Rectal smooth muscle tissue (tissue), 1 donor: ENCODE results near the gene ANXA4.
"Not testable (repeated sequence)": the region's sequence is repeated elsewhere in the genome, so short reads cannot be mapped to it uniquely, and the experiment has no call there.

Experiments used
- H3K27ac ChIP-seq: one replicate; pipeline ENCODE4 v1.7.0; 2013; ENCODE audit warnings: low read depth, low read length, inconsistent platforms
- H3K27me3 ChIP-seq: one replicate; pipeline ENCODE4 v1.7.0; 2013; ENCODE audit warnings: low read length; ENCODE audit not compliant: control insufficient read depth, insufficient read depth
- H3K36me3 ChIP-seq: one replicate; pipeline ENCODE4 v1.7.0; 2013; ENCODE audit warnings: low read length; ENCODE audit not compliant: control insufficient read depth, insufficient read depth
- H3K4me1 ChIP-seq: one replicate; pipeline ENCODE4 v1.7.0; 2013; ENCODE audit warnings: low read length; ENCODE audit not compliant: control insufficient read depth, insufficient read depth
- H3K4me3 ChIP-seq: one replicate; pipeline ENCODE4 v1.7.0; 2013; ENCODE audit warnings: low read length
- H3K9ac ChIP-seq: one replicate; pipeline ENCODE4 v1.7.0; 2013; ENCODE audit warnings: low read length

ANXA4 gene

GRCh38 chr2:69789772-69790600 is 48.1 kb downstream of the ANXA4 start:
- H3K27me3 ChIP-seq = no peaks in the 10 kb centered on the region
- H3K36me3 ChIP-seq = peaks cover 10% of the 10 kb centered on the region
- no peak overlapping the region for H3K9ac ChIP-seq
- H3K4me3 ChIP-seq = peak overlapping the region; percentile 30
- H3K4me1 ChIP-seq = peaks cover 18% of the 10 kb centered on the region
- H3K27ac ChIP-seq = peak overlapping the region; percentile 68

DNA sequence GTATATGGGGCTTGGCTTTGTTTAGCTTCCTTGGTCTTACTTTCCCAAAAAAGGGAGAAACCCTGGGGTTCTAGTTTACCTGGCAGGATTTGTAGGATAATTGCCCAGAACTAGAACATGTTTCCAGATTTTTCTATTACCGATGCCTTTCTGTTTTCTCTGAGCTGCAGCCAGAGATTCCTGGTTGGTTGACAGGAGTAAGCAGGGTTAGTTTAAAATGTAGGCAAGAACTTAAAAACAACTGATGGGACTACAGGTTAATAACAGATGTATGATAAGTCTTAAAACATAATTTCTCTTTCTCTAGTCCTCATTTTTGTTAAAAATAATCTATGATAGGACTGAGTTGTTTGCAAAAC is 48.6 kb downstream of the ANXA4 start:
- H3K27ac ChIP-seq = peak overlapping the region; percentile 68
- H3K36me3 ChIP-seq = peaks cover 10% of the 10 kb centered on the region
- peaks cover 18% of the 10 kb centered on the region for H3K4me1 ChIP-seq
- no peak overlapping the region for H3K4me3 ChIP-seq
- H3K27me3 ChIP-seq = no peaks in the 10 kb centered on the region
- H3K9ac ChIP-seq = no peak overlapping the region

GRCh38 chr2:69791045-69791444 is 49.1 kb downstream of the ANXA4 start:
- H3K4me1 ChIP-seq = peaks cover 18% of the 10 kb centered on the region
- peak overlapping the region; percentile 68 for H3K27ac ChIP-seq
- H3K27me3 ChIP-seq = no peaks in the 10 kb centered on the region
- no peak overlapping the region for H3K9ac ChIP-seq
- peaks cover 10% of the 10 kb centered on the region for H3K36me3 ChIP-seq
- H3K4me3 ChIP-seq = no peak overlapping the region

GRCh38 chr2:69796174-69796573 is 54.2 kb downstream of the ANXA4 start:
- no peak overlapping the region for H3K9ac ChIP-seq
- no peak overlapping the region for H3K27ac ChIP-seq
- H3K4me1 ChIP-seq = peaks cover 6% of the 10 kb centered on the region
- no peaks in the 10 kb centered on the region for H3K27me3 ChIP-seq
- H3K4me3 ChIP-seq = no peak overlapping the region
- peaks cover 5% of the 10 kb centered on the region for H3K36me3 ChIP-seq

- Histone ChIP-seq H3K4me1 (peaks cover 6% of the 10 kb centered on the region), H3K27me3 (no peaks in the 10 kb centered on the region), H3K27ac (peak overlapping the region; percentile 12), H3K4me3 (no peak overlapping the region), H3K9ac (no peak overlapping the region), H3K36me3 (peaks cover 5% of the 10 kb centered on the region)
These were observed 55.3 kb downstream of the ANXA4 start for GRCh38 chr2:69797235-69797634.

DNA sequence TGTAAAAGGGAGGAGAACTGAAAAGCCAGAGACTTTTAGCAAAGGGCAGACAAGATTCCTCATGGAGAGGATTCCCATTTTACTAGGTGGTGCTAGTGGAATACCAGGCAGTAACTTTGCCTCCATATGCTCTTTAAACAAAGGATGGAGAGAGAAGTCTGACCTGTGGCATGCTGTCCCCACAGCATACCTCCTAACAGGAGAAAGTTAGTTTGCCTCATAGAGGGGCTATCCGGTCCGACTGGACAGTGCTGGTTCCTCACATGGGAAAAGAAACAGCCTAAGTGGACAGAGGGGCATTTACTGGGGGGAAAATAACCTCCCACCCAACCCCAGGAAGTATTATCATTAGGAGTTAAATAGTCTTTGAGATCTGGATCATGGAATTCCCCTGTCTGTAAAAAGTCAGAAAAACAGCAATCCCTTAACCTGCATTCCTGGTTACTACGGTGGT is 55.9 kb downstream of the ANXA4 start:
- Histone ChIP-seq H3K27ac (no peak overlapping the region), H3K4me3 (peak overlapping the region; percentile 70), H3K4me1 (peaks cover 6% of the 10 kb centered on the region), H3K27me3 (no peaks in the 10 kb centered on the region), H3K9ac (no peak overlapping the region), H3K36me3 (peaks cover 5% of the 10 kb centered on the region)

- H3K4me3 ChIP-seq = peak overlapping the region; percentile 70
These were observed 56.5 kb downstream of the ANXA4 start for GRCh38 chr2:69798290-69798908.

DNA sequence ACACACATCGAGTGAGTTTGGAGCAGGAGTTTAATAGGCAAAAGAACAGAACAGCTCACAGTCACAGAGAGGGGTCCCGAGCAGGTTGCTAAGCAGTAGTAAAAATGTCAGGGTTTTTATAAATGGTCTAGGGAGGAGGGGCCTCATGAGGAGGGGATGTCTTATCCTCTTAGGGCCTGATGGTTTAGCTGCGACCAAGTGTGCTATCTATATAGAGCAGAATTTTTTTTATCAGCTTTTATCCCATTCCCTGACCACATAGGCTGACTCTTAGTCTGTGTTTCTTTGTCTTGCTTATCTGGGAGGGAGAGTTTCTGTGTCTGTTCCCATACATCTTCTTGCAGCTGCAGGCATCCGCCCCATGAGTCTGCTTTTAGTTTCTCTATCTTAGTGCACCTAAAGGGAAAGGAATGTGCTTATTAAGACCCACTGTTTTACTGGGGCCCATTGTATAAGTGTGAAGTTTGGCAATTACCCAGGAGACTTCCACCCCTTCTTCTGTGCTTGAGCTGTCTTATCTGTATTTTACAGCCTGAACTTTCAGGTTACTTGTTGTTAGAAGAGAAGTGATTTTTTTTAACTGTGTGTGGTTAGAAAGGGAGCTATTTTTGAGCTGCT is 57.1 kb downstream of the ANXA4 start:
- Histone ChIP-seq H3K9ac (no peak overlapping the region), H3K27ac (peak overlapping the region; percentile 80), H3K4me1 (peaks cover 6% of the 10 kb centered on the region), H3K36me3 (peaks cover 3% of the 10 kb centered on the region), H3K4me3 (peak overlapping the region; percentile 70), H3K27me3 (no peaks in the 10 kb centered on the region)

More at GRCh38 chr2:69798290-69798908, 56.5 kb downstream of the ANXA4 start:
- Histone ChIP-seq H3K9ac (peak overlapping the region; percentile 34), H3K27me3 (no peaks in the 10 kb centered on the region), H3K36me3 (peaks cover 4% of the 10 kb centered on the region), H3K27ac (peak overlapping the region; percentile 80), H3K4me1 (peaks cover 6% of the 10 kb centered on the region)

- no peak overlapping the region for H3K4me3 ChIP-seq
- no peak overlapping the region for H3K9ac ChIP-seq
- peaks cover 6% of the 10 kb centered on the region for H3K4me1 ChIP-seq
- no peaks in the 10 kb centered on the region for H3K27me3 ChIP-seq
- H3K36me3 ChIP-seq = no peaks in the 10 kb centered on the region
- no peak overlapping the region for H3K27ac ChIP-seq
These were observed 59.9 kb downstream of the ANXA4 start for GRCh38 chr2:69801745-69802290.

DNA sequence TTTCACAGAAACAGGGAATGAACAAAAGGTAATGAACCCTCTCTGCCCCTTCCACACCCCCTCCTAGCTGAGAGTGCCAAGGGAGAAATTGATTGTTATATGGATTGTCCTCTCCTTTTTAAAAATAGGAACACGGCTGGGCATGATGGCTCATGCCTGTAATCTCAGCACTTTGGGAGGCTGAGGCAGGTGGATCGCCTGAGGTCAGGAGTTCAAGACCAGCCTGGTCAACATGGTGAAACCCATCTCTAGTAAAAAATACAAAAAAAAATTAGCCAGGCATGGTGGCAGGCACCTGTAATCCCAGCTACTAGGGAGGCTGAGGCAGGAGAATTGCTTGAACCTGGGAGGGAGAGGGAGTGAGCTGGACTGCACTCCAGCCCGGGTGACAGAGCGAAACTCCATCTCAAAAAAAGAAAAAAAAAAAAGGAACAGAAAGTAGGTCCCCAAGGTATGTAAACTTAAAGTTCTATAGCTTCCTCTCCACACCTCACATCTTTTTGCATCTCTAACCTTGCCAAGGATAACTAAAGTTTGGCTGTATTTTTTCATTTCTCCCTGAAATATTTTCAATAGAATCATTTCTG is 60.9 kb downstream of the ANXA4 start:
- H3K4me3 ChIP-seq = not testable (repeated sequence)

DNA sequence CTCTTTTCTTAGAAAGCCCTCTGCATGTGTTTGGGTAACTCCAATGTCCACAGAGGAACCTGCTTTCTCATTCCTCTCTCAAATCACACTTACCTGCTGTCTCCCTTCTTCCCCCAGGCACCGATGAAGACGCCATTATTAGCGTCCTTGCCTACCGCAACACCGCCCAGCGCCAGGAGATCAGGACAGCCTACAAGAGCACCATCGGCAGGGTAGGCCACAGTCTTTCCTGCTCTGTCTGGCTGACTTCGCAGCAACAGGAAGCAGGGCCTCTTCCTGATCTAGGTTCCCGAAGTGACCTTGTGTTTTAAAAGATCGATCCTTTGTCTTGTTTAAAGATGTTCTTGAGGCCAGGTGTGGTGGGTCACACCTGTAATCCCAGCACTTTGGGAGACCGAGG is 62.5 kb downstream of the ANXA4 start:
- Histone ChIP-seq H3K4me3 (no peak overlapping the region), H3K4me1 (no peaks in the 10 kb centered on the region), H3K36me3 (peaks cover 7% of the 10 kb centered on the region)

More for the DNA sequence above, 60.9 kb downstream of the ANXA4 start:
- H3K27ac ChIP-seq, H3K27me3 ChIP-seq, H3K36me3 ChIP-seq, H3K4me1 ChIP-seq, H3K9ac ChIP-seq: not testable (repeated sequence)

GRCh38 chr2:69805887-69806286 is 64.0 kb downstream of the ANXA4 start:
- peaks cover 7% of the 10 kb centered on the region for H3K36me3 ChIP-seq

More for the DNA sequence above, 62.5 kb downstream of the ANXA4 start:
- Histone ChIP-seq H3K27me3 (no peaks in the 10 kb centered on the region), H3K9ac (no peak overlapping the region), H3K27ac (no peak overlapping the region)

More at GRCh38 chr2:69805887-69806286, 64.0 kb downstream of the ANXA4 start:
- Histone ChIP-seq H3K4me1 (no peaks in the 10 kb centered on the region), H3K27me3 (no peaks in the 10 kb centered on the region), H3K9ac (no peak overlapping the region), H3K27ac (no peak overlapping the region), H3K4me3 (no peak overlapping the region)
